SK-N-SH treated with all-trans-retinoic acid at 6 μM for 48 hours (cell line): ENCODE data around the gene COL24A1.
"Not testable (repeated sequence)": the region's sequence is repeated elsewhere in the genome, so short reads cannot be mapped to it uniquely, and the experiment has no call there.

Experiments used
- ATAC-seq: fragments of 200-7000 bp; cut with Tn5 transposase; 3 replicates; pipeline ENCODE4 v1.9.1; 2020; ENCODE audit warnings: mild to moderate bottlenecking, moderate library complexity
- ARNTL ChIP-seq: fragments of 450-650 bp; formaldehyde crosslinking; IDR thresholded peaks from 2 replicates; pipeline ENCODE4 v1.5.0; 2020; ENCODE audit warnings: low read depth, mild to moderate bottlenecking, moderate library complexity, borderline replicate concordance
- BACH2 ChIP-seq: fragments of 250-450 bp; sonication (Bioruptor Pico); IDR thresholded peaks from 2 replicates; pipeline ENCODE4 v1.9.0; 2021; ENCODE audit warnings: mild to moderate bottlenecking, borderline replicate concordance
- CREB5 ChIP-seq: fragments of 250-450 bp; sonication (Bioruptor Pico); IDR thresholded peaks from 2 replicates; pipeline ENCODE4 v1.5.1; 2020; ENCODE audit warnings: low read depth, mild to moderate bottlenecking, moderate library complexity
- CSDC2 ChIP-seq: fragments of 250-450 bp; sonication (Bioruptor Pico); IDR thresholded peaks from 2 replicates; pipeline ENCODE4 v1.5.0; 2020; ENCODE audit warnings: mild to moderate bottlenecking, moderate library complexity
- CSRNP3 ChIP-seq: fragments of 250-450 bp; sonication (Bioruptor Pico); IDR thresholded peaks from 2 replicates; pipeline ENCODE4 v1.5.1; 2021; ENCODE audit warnings: mild to moderate bottlenecking, moderate library complexity
- ESRRG ChIP-seq: fragments of 250-450 bp; sonication (Bioruptor Pico); IDR thresholded peaks from 2 replicates; pipeline ENCODE4 v1.6.1; 2021; ENCODE audit warnings: mild to moderate bottlenecking
- GLIS3 ChIP-seq: fragments of 250-450 bp; sonication (Bioruptor Pico); IDR thresholded peaks from 2 replicates; pipeline ENCODE4 v1.5.0; 2020; ENCODE audit warnings: mild to moderate bottlenecking, moderate library complexity
- ISL1 ChIP-seq: fragments of 250-450 bp; sonication (Bioruptor Pico); IDR thresholded peaks from 2 replicates; pipeline ENCODE4 v2.1.2; 2022; ENCODE audit warnings: mild to moderate bottlenecking, moderate library complexity
- OSR1 ChIP-seq: fragments of 250-450 bp; sonication (Bioruptor Pico); IDR thresholded peaks from 2 replicates; pipeline ENCODE4 v1.8.0; 2022; ENCODE audit warnings: moderate library complexity, mild to moderate bottlenecking, inconsistent platforms
- PATZ1 ChIP-seq: fragments of 250-450 bp; sonication (Bioruptor Pico); IDR thresholded peaks from 2 replicates; pipeline ENCODE4 v1.8.0; 2020; ENCODE audit warnings: mild to moderate bottlenecking, moderate library complexity, borderline replicate concordance
- POU6F1 ChIP-seq: fragments of 250-450 bp; sonication (Bioruptor Pico); IDR thresholded peaks from 2 replicates; pipeline ENCODE4 v1.8.0; 2021; ENCODE audit warnings: low read depth, mild to moderate bottlenecking, moderate library complexity, borderline replicate concordance
- RARB ChIP-seq: fragments of 250-450 bp; sonication (Bioruptor Pico); IDR thresholded peaks from 2 replicates; pipeline ENCODE4 v1.8.0; 2021; ENCODE audit warnings: mild to moderate bottlenecking, moderate library complexity
- SNAI2 ChIP-seq: fragments of 250-450 bp; sonication (Bioruptor Pico); IDR thresholded peaks from 2 replicates; pipeline ENCODE4 v1.5.0; 2020; ENCODE audit warnings: mild to moderate bottlenecking, moderate library complexity
- TCF4 ChIP-seq: fragments of 250-450 bp; sonication (Bioruptor Pico); IDR thresholded peaks from 2 replicates; pipeline ENCODE4 v1.8.0; 2021; ENCODE audit warnings: mild to moderate bottlenecking, moderate library complexity, borderline replicate concordance
- TOX ChIP-seq: fragments of 250-450 bp; sonication (Bioruptor Pico); IDR thresholded peaks from 2 replicates; pipeline ENCODE4 v1.8.0; 2021; ENCODE audit warnings: mild to moderate bottlenecking, moderate library complexity, borderline replicate concordance
- TSHZ2 ChIP-seq: fragments of 250-450 bp; sonication (Bioruptor Pico); IDR thresholded peaks from 2 replicates; pipeline ENCODE4 v1.5.0; 2020; ENCODE audit warnings: mild to moderate bottlenecking, moderate library complexity
- ZC3H10 ChIP-seq: fragments of 250-450 bp; sonication (Bioruptor Pico); IDR thresholded peaks from 2 replicates; pipeline ENCODE4 v1.5.1; 2021; ENCODE audit warnings: mild to moderate bottlenecking, moderate library complexity
- ZFP30 ChIP-seq: fragments of 450-650 bp; formaldehyde crosslinking; IDR thresholded peaks from 2 replicates; pipeline ENCODE4 v1.5.0; 2022; ENCODE audit warnings: mild to moderate bottlenecking, moderate library complexity
- ZNF565 ChIP-seq: fragments of 450-650 bp; formaldehyde crosslinking; conservative IDR thresholded peaks from 2 replicates; pipeline ENCODE4 v1.5.0; 2020; ENCODE audit warnings: low read depth, mild to moderate bottlenecking, moderate library complexity
- ZNF70 ChIP-seq: fragments of 450-650 bp; formaldehyde crosslinking; IDR thresholded peaks from 2 replicates; pipeline ENCODE4 v1.5.0; 2020; ENCODE audit warnings: mild to moderate bottlenecking, moderate library complexity
- ZNF8 ChIP-seq: fragments of 450-650 bp; formaldehyde crosslinking; IDR thresholded peaks from 2 replicates; pipeline ENCODE4 v1.5.0; 2020; ENCODE audit warnings: mild to moderate bottlenecking, moderate library complexity

COL24A1 gene

GRCh38 chr1:86114816-86115400, 41.7 kb downstream of the COL24A1 start:
- TF ChIP-seq POU6F1 (CRISPR knock-in tag) (no peak), OSR1 (CRISPR knock-in tag) (no peak), TSHZ2 (CRISPR knock-in tag) (no peak), CREB5 (no peak), PATZ1 (CRISPR knock-in tag) (no peak), RARB (CRISPR knock-in tag) (no peak), TOX (CRISPR knock-in tag) (no peak), ARNTL (CRISPR knock-in tag) (no peak), ZNF8 (CRISPR knock-in tag) (no peak), CSDC2 (CRISPR knock-in tag) (no peak), BACH2 (CRISPR knock-in tag) (no peak), ZNF565 (no peak), ESRRG (CRISPR knock-in tag) (no peak), GLIS3 (no peak), TCF4 (CRISPR knock-in tag) (no peak), ISL1 (no peak), SNAI2 (CRISPR knock-in tag) (no peak)
- ATAC-seq = no peak

GRCh38 chr1:86114236-86114635, 42.3 kb downstream of the COL24A1 start:
- TF ChIP-seq POU6F1 (CRISPR knock-in tag) (no peak), ZC3H10 (no peak), GLIS3 (no peak), TOX (CRISPR knock-in tag) (no peak), ZNF565 (no peak), BACH2 (CRISPR knock-in tag) (no peak), RARB (CRISPR knock-in tag) (no peak), CSRNP3 (CRISPR knock-in tag) (no peak), PATZ1 (CRISPR knock-in tag) (no peak), ISL1 (no peak), TCF4 (CRISPR knock-in tag) (no peak), ZNF70 (no peak), OSR1 (CRISPR knock-in tag) (no peak), ZFP30 (CRISPR knock-in tag) (no peak), TSHZ2 (CRISPR knock-in tag) (no peak)
- ATAC-seq = no peak

GRCh38 chr1:86111590-86111989, 45.0 kb downstream of the COL24A1 start:
- not testable (repeated sequence) for ATAC-seq
